GM21515 (cell line): ENCODE data around the gene MS4A2.
"Not testable (repeated sequence)": the region's sequence is repeated elsewhere in the genome, so short reads cannot be mapped to it uniquely, and the experiment has no call there.

Experiments
- ATAC-seq: cut with Tn5 transposase; IDR thresholded peaks from one replicate; pipeline ENCODE4 v1.9.1; 2021; ENCODE audit not compliant: unreplicated experiment

The MS4A2 gene

GRCh38 chr11:60088364-60088763 is at the start of gene MS4A2:
Gene MS4A2, plus strand, starts transcription at chr11:60088664. Its CDS starts 102 bp downstream, at chr11:60088766.
- ATAC-seq: no peak

- ATAC-seq: no peak
Measured at GRCh38 chr11:60040109-60040508, 48.4 kb upstream of the MS4A2 start, which contains the start of gene OOSP2. Gene OOSP2, plus strand, starts transcription at chr11:60040409. Its CDS starts 51 bp downstream, at chr11:60040460.

- not testable (repeated sequence) for ATAC-seq
Measured at GRCh38 chr11:60050422-60050821, 38.0 kb upstream of the MS4A2 start.

- not testable (repeated sequence) for ATAC-seq
Measured at GRCh38 chr11:60050839-60051238, 37.6 kb upstream of the MS4A2 start.

GRCh38 chr11:60056349-60056969 is 32.0 kb upstream of the MS4A2 start, which contains the start of gene MS4A3:
Gene MS4A3, plus strand, starts transcription at chr11:60056665. Its CDS starts 4,496 bp downstream, at chr11:60061161.
- ATAC-seq: no peak

GRCh38 chr11:60059052-60059451 is 29.4 kb upstream of the MS4A2 start:
- ATAC-seq: no peak

GRCh38 chr11:60059521-60060240 is 28.8 kb upstream of the MS4A2 start:
- no peak for ATAC-seq

GRCh38 chr11:60064111-60064510 is 24.4 kb upstream of the MS4A2 start:
- ATAC-seq: no peak

GRCh38 chr11:60065801-60066200 is 22.7 kb upstream of the MS4A2 start:
- no peak for ATAC-seq

GRCh38 chr11:60069450-60069849 is 19.0 kb upstream of the MS4A2 start:
- no peak for ATAC-seq

GRCh38 chr11:60071644-60072043 is 16.8 kb upstream of the MS4A2 start:
- not testable (repeated sequence) for ATAC-seq

- no peak for ATAC-seq
Measured at GRCh38 chr11:60077216-60077817, 11.1 kb upstream of the MS4A2 start.

- no peak for ATAC-seq
Measured at GRCh38 chr11:60077981-60078380, 10.5 kb upstream of the MS4A2 start.

GRCh38 chr11:60078745-60079144 is 9.7 kb upstream of the MS4A2 start:
- no peak for ATAC-seq

- no peak for ATAC-seq
Measured at GRCh38 chr11:60080535-60080934, 7.9 kb upstream of the MS4A2 start.

GRCh38 chr11:60084631-60085273 is 3.7 kb upstream of the MS4A2 start:
- ATAC-seq: no peak

GRCh38 chr11:60085909-60086308 is 2.6 kb upstream of the MS4A2 start:
- ATAC-seq: no peak

GRCh38 chr11:60087239-60087638 is 1.2 kb upstream of the MS4A2 start:
- ATAC-seq: no peak

GRCh38 chr11:60095477-60096120 is 7.1 kb downstream of the MS4A2 start:
- no peak for ATAC-seq

GRCh38 chr11:60097189-60097588 is 8.7 kb downstream of the MS4A2 start:
- ATAC-seq: no peak

- ATAC-seq: no peak
Measured at GRCh38 chr11:60098508-60098907, 10.0 kb downstream of the MS4A2 start.
